NCI-H526 (cell line): Measurements from ENCODE around the gene IGF1R.
"Not testable (repeated sequence)": the region's sequence is repeated elsewhere in the genome, so short reads cannot be mapped to it uniquely, and the experiment has no call there.

Experiments
- DNase-seq, 2 experiments: peaks; one replicate each; lab custom pipeline; 2025; lab: John Stamatoyannopoulos, UW

The IGF1R gene

GRCh38 chr15:98647774-98648653 lies at the start of gene IGF1R:
Gene IGF1R, plus strand, starts transcription at chr15:98648539. Its CDS starts 1,043 bp downstream, at chr15:98649582.
- peak; percentile 49 to 93 for DNase-seq

- DNase-seq = no peak
Measured at GRCh38 chr15:98599909-98600691, 48.2 kb upstream of the IGF1R start.

- peak in 1 of 2 experiments; percentile 20 for DNase-seq
Measured at GRCh38 chr15:98604983-98605382, 43.4 kb upstream of the IGF1R start.

- DNase-seq = no peak
Measured at GRCh38 chr15:98609144-98609852, 39.0 kb upstream of the IGF1R start.

- DNase-seq = no peak
Measured at GRCh38 chr15:98610991-98611390, 37.3 kb upstream of the IGF1R start.

- no peak for DNase-seq
Measured at GRCh38 chr15:98611808-98612207, 36.5 kb upstream of the IGF1R start.

- DNase-seq = no peak
Measured at GRCh38 chr15:98612490-98613110, 35.7 kb upstream of the IGF1R start.

- no peak for DNase-seq
Measured at GRCh38 chr15:98614681-98615080, 33.7 kb upstream of the IGF1R start.

GRCh38 chr15:98616397-98616796 lies 31.9 kb upstream of the IGF1R start:
- DNase-seq = no peak

- DNase-seq = no peak
Measured at GRCh38 chr15:98617328-98617980, 30.9 kb upstream of the IGF1R start.

GRCh38 chr15:98618576-98618975 lies 29.8 kb upstream of the IGF1R start:
- not testable (repeated sequence) for DNase-seq

- no peak for DNase-seq
Measured at GRCh38 chr15:98620020-98620419, 28.3 kb upstream of the IGF1R start.

GRCh38 chr15:98621021-98621420 lies 27.3 kb upstream of the IGF1R start:
- no peak for DNase-seq

- no peak for DNase-seq
Measured at GRCh38 chr15:98625614-98626013, 22.7 kb upstream of the IGF1R start.

GRCh38 chr15:98626153-98626552 lies 22.2 kb upstream of the IGF1R start:
- no peak for DNase-seq

- DNase-seq = no peak
Measured at GRCh38 chr15:98628216-98628615, 20.1 kb upstream of the IGF1R start.

GRCh38 chr15:98635848-98636247 lies 12.5 kb upstream of the IGF1R start:
- DNase-seq = no peak

GRCh38 chr15:98643115-98643514 lies 5.2 kb upstream of the IGF1R start:
- no peak for DNase-seq

- DNase-seq = no peak
Measured at GRCh38 chr15:98646546-98647025, 1.8 kb upstream of the IGF1R start.

- DNase-seq = peak; percentile 73 to 93
Measured at GRCh38 chr15:98647026-98647773, 1.1 kb upstream of the IGF1R start.
